ENCODE data around the gene AHNAK.

GRCh38 chr11:62444835-62445234 is 101.8 kb downstream of the AHNAK start:
- no peak for TF ChIP-seq REST (IDR thresholded peaks at IDR 0.05; ENCODE audit: insufficient read depth in 1 of 2, low read depth in 2 of 2, low read length in 2 of 2)
- no peak for TF ChIP-seq POLR2AphosphoS5 (IDR thresholded peaks at IDR 0.05; ENCODE audit: low read depth, low read length)
